Measurements from ENCODE around the gene MMEL1. TPM values are rescaled to one million over a fixed set of nuclear protein-coding genes. Genes with fewer than 3 reads are reported as not detected.

The MMEL1 gene
- total RNA-seq, 2 experiments from 2014 or later, result 0.67 to 1.8 TPM

DNA sequence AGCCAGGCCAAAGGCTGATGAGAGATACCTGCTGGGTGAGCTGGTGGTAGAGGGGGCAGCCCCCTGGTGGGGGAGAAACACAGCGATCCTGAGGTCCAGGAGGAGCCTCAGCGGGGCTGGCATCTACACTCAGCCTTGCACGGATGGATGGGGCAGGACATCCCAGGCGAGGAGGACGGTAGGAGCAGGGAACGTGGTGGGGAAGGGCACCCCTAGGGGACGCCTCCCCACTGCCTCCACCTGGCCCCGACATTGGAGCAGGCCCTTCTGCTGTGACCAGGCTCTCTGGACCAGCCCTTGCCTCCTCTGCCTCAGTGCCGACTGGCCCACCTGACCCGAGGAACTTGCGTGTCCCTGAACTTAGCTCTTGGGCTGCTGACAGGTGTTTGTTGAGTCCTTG, 6.4 kb upstream of the MMEL1 start:
- Mint-ChIP-seq H3K27ac (peak overlapping the region; percentile 78), H3K4me1 (ENCODE audit: low read depth) (peaks cover 12% of the 10 kb centered on the region), H3K9me3 (no peaks in the 10 kb centered on the region), H3K27me3 (no peaks in the 10 kb centered on the region), H3K36me3 (ENCODE audit: low read depth) (no peaks in the 10 kb centered on the region), H3K4me3 (peak overlapping the region; percentile 54)
- Histone ChIP-seq H3K9me3 (ENCODE audit: control insufficient read depth in 1 of 2, insufficient read depth in 1 of 2, low read length in 2 of 2) (peaks cover 0 to 17% of the 10 kb centered on the region in 2 experiments), H3K36me3 (ENCODE audit: insufficient read depth, low read length) (no peaks in the 10 kb centered on the region), H3K27ac (ENCODE audit: low read depth in 1 of 2, low read length in 2 of 2) (no peak overlapping the region), H3K4me1 (ENCODE audit: insufficient read depth, low read length) (peaks cover 32% of the 10 kb centered on the region), H3K27me3 (ENCODE audit: control insufficient read depth in 1 of 2, insufficient read depth in 2 of 2, low read length in 2 of 2) (no peaks in the 10 kb centered on the region), H3K4me3 (ENCODE audit: low read length) (no peak overlapping the region)
- intact Hi-C loops (cut with DNase I, micrococcal nuclease), result no loop called here
- peak in 1 of 14 experiments; percentile 19 for DNase-seq
- ChIA-PET CTCF (no interaction called here), POLR2A (no interaction called here)
- ATAC-seq (ENCODE audit: poor library complexity), result no peak
- no peak for TF ChIP-seq CTCF (IDR thresholded peaks at IDR 0.05)

- Histone ChIP-seq H3K27me3 (ENCODE audit: control insufficient read depth in 1 of 2, insufficient read depth in 2 of 2, low read length in 2 of 2) (no peaks in the 10 kb centered on the region), H3K4me3 (ENCODE audit: low read length) (no peak overlapping the region), H3K27ac (ENCODE audit: low read depth in 1 of 2, low read length in 2 of 2) (no peak overlapping the region), H3K4me1 (ENCODE audit: insufficient read depth, low read length) (peaks cover 27% of the 10 kb centered on the region), H3K9me3 (ENCODE audit: control insufficient read depth in 1 of 2, insufficient read depth in 1 of 2, low read length in 2 of 2) (peaks cover 0 to 22% of the 10 kb centered on the region in 2 experiments), H3K36me3 (ENCODE audit: insufficient read depth, low read length) (no peaks in the 10 kb centered on the region)
- ChIA-PET CTCF (no interaction called here), POLR2A (no interaction called here)
- Mint-ChIP-seq H3K27ac (peak overlapping the region; percentile 78), H3K4me1 (ENCODE audit: low read depth) (peaks cover 12% of the 10 kb centered on the region), H3K36me3 (ENCODE audit: low read depth) (no peaks in the 10 kb centered on the region), H3K4me3 (peak overlapping the region; percentile 54), H3K9me3 (no peaks in the 10 kb centered on the region), H3K27me3 (no peaks in the 10 kb centered on the region)
- intact Hi-C loops (cut with DNase I, micrococcal nuclease), result no loop called here
- no peak for ATAC-seq (ENCODE audit: poor library complexity)
- TF ChIP-seq CTCF (IDR thresholded peaks at IDR 0.05), result no peak
- DNase-seq, result peak in 1 of 14 experiments; percentile 15
Measured at GRCh38 chr1:2638466-2639115, 5.8 kb upstream of the MMEL1 start.

- ATAC-seq (ENCODE audit: poor library complexity) (no peak), DNase-seq (no peak)
- peaks cover 0 to 22% of the 10 kb centered on the region in 2 experiments for H3K9me3 ChIP-seq (ENCODE audit: control insufficient read depth in 1 of 2, insufficient read depth in 1 of 2, low read length in 2 of 2)
- Mint-ChIP-seq H3K27me3 (no peaks in the 10 kb centered on the region), H3K9me3 (no peaks in the 10 kb centered on the region), H3K36me3 (ENCODE audit: low read depth) (no peaks in the 10 kb centered on the region), H3K4me3 (peak overlapping the region; percentile 25), H3K27ac (peak overlapping the region; percentile 47), H3K4me1 (ENCODE audit: low read depth) (peaks cover 12% of the 10 kb centered on the region)
- H3K27me3 ChIP-seq (ENCODE audit: control insufficient read depth in 1 of 2, insufficient read depth in 2 of 2, low read length in 2 of 2), result no peaks in the 10 kb centered on the region
- intact Hi-C loops (cut with DNase I, micrococcal nuclease), result no loop called here
- ChIA-PET CTCF (no interaction called here), POLR2A (interaction anchor here (0.8 kb wide), 1 partner anchor 14 kb away, joined by 3 read pairs; no protein-coding TSS in a partner anchor)
- H3K4me1 ChIP-seq (ENCODE audit: insufficient read depth, low read length), result peaks cover 20% of the 10 kb centered on the region
- H3K4me3 ChIP-seq (ENCODE audit: low read length), result no peak overlapping the region
- no peak for TF ChIP-seq CTCF (IDR thresholded peaks at IDR 0.05)
- H3K27ac ChIP-seq (ENCODE audit: low read depth in 1 of 2, low read length in 2 of 2), result no peak overlapping the region
- no peaks in the 10 kb centered on the region for H3K36me3 ChIP-seq (ENCODE audit: insufficient read depth, low read length)
Measured at GRCh38 chr1:2637442-2638145, 4.8 kb upstream of the MMEL1 start.
